ENCODE measurements around the gene ASH1L. TPM values are rescaled to one million over a fixed set of nuclear protein-coding genes. Genes with fewer than 3 reads are reported as not detected.

ASH1L gene
- total and polyA plus RNA-seq, 2 donors (not counting 3 experiments of a cell fraction or from before 2014, with no cell fraction given) = 11.6 to 29.2 TPM

GRCh38 chr1:155383406-155383805 is 179.2 kb downstream of the ASH1L start:
- Histone ChIP-seq H3K4me3 (replicated peaks in 1 of 3; ENCODE audit: insufficient read depth in 1 of 3, low read depth in 1 of 3, low read length in 3 of 3) (no peak overlapping the region), H3K9me1 (replicated peaks; ENCODE audit: control insufficient read depth, extremely low read depth, insufficient read depth, low read length) (no peaks in the 10 kb centered on the region), H3K4me2 (ENCODE audit: insufficient read depth, low read length) (no peak overlapping the region), H3K79me2 (ENCODE audit: control insufficient read depth, insufficient read depth, low read length) (no peaks in the 10 kb centered on the region), H2AFZ (ENCODE audit: low read depth, low read length) (no peak overlapping the region), H4K20me1 (replicated peaks; ENCODE audit: control insufficient read depth, extremely low read depth, insufficient read depth, low read length) (no peaks in the 10 kb centered on the region), H3K27ac (ENCODE audit: insufficient read depth, low read depth, low read length) (no peak overlapping the region), H3K4me1 (ENCODE audit: control insufficient read depth, extremely low read depth, insufficient read depth, low read length) (peaks cover 2% of the 10 kb centered on the region), H3K27me3 (ENCODE audit: control insufficient read depth in 2 of 2, insufficient read depth in 2 of 2, low read length in 2 of 2) (no peaks in the 10 kb centered on the region), H3K36me3 (ENCODE audit: control insufficient read depth in 2 of 2, extremely low read depth in 1 of 2, insufficient read depth in 2 of 2, low read length in 2 of 2) (no peaks in the 10 kb centered on the region), H3K9ac (replicated peaks; ENCODE audit: extremely low read depth, insufficient read depth, low read length) (no peak overlapping the region), H3K9me3 (replicated peaks; ENCODE audit: control insufficient read depth, insufficient read depth, low read length) (no peaks in the 10 kb centered on the region)
- no TSS peak for BruUV-seq (replicated peaks)
- intact Hi-C loops (cut with micrococcal nuclease) (no loop called here), dilution Hi-C loops (cut with MboI; ENCODE audit: extremely low pct_ligation_motif_present, low sequenced_read_pairs) (no loop called here)
- FAIRE-seq (no peak), DNase-seq (ENCODE audit: low read depth, low spot score) (no peak)
- ChIA-PET POLR2A (no interaction called here), CTCF (interaction anchor here (0.6 to 1.3 kb wide), 2 partner anchors 121 to 343 kb away, joined by 5 read pairs; no protein-coding TSS in a partner anchor)
- TF ChIP-seq MYC (IDR thresholded peaks at IDR 0.05; ENCODE audit: low read depth, low read length) (no peak), POLR2AphosphoS5 (IDR thresholded peaks at IDR 0.05; ENCODE audit: insufficient read depth, low read depth, low read length) (no peak), POLR2A (IDR thresholded peaks at IDR 0.05; ENCODE audit: low read depth, low read length) (no peak), FOS (IDR thresholded peaks at IDR 0.05; ENCODE audit: borderline replicate concordance, insufficient read depth, low read length) (no peak)

- no peaks in the 10 kb centered on the region for H4K20me1 ChIP-seq (replicated peaks; ENCODE audit: control insufficient read depth, extremely low read depth, insufficient read depth, low read length)
- H3K27ac ChIP-seq (ENCODE audit: insufficient read depth, low read depth, low read length) = no peak overlapping the region
- no peaks in the 10 kb centered on the region for H3K79me2 ChIP-seq (ENCODE audit: control insufficient read depth, insufficient read depth, low read length)
- H3K9ac ChIP-seq (replicated peaks; ENCODE audit: extremely low read depth, insufficient read depth, low read length) = no peak overlapping the region
- DNase-seq (ENCODE audit: low read depth, low spot score) (peak; percentile 86), FAIRE-seq (peak; percentile 80)
- CTCF ChIA-PET = interaction anchor here (1.6 kb wide), 2 partner anchors 12 to 125 kb away, joined by 3 read pairs; no protein-coding TSS in a partner anchor
- no peaks in the 10 kb centered on the region for H3K9me3 ChIP-seq (replicated peaks; ENCODE audit: control insufficient read depth, insufficient read depth, low read length)
- H3K4me3 ChIP-seq (replicated peaks in 1 of 3; ENCODE audit: insufficient read depth in 1 of 3, low read depth in 1 of 3, low read length in 3 of 3) = no peak overlapping the region
- POLR2A ChIA-PET = interaction anchor here (0.6 kb wide), 1 partner anchor 17 kb away, joined by 3 read pairs; no protein-coding TSS in a partner anchor
- dilution Hi-C loops (cut with MboI; ENCODE audit: extremely low pct_ligation_motif_present, low sequenced_read_pairs) = no loop called here
- TF ChIP-seq JUN (IDR thresholded peaks at IDR 0.05; ENCODE audit: borderline replicate concordance, insufficient read depth, insufficient read length, low read depth) (no peak), EZH2 (IDR thresholded peaks at IDR 0.05; ENCODE audit: borderline replicate concordance, low read depth, low read length, severe bottlenecking) (no peak), MYC (IDR thresholded peaks at IDR 0.05; ENCODE audit: low read depth, low read length) (no peak), POLR2AphosphoS5 (IDR thresholded peaks at IDR 0.05; ENCODE audit: insufficient read depth, low read depth, low read length) (no peak)
- H3K4me1 ChIP-seq (ENCODE audit: control insufficient read depth, extremely low read depth, insufficient read depth, low read length) = peaks cover 2% of the 10 kb centered on the region
- intact Hi-C loops (cut with micrococcal nuclease) = no loop called here
- H3K4me2 ChIP-seq (ENCODE audit: insufficient read depth, low read length) = peak overlapping the region; percentile 17
- H3K9me1 ChIP-seq (replicated peaks; ENCODE audit: control insufficient read depth, extremely low read depth, insufficient read depth, low read length) = no peaks in the 10 kb centered on the region
- H2AFZ ChIP-seq (ENCODE audit: low read depth, low read length) = no peak overlapping the region
- H3K27me3 ChIP-seq (ENCODE audit: control insufficient read depth in 2 of 2, insufficient read depth in 2 of 2, low read length in 2 of 2) = no peaks in the 10 kb centered on the region
- H3K36me3 ChIP-seq (ENCODE audit: control insufficient read depth in 2 of 2, extremely low read depth in 1 of 2, insufficient read depth in 2 of 2, low read length in 2 of 2) = peaks cover 7 to 9% of the 10 kb centered on the region in 2 experiments
- no TSS peak for BruUV-seq (replicated peaks)
Observed at GRCh38 chr1:155379631-155380090, 182.9 kb downstream of the ASH1L start.

Data from endothelial cell of umbilical vein (primary cell).